Stimulated activated CD8-positive, alpha-beta memory T cell treated with anti-CD3 and anti-CD28 coated beads, Interleukin-15, amount 100 ng/mL, for 48 hours (primary cell): Measurements from ENCODE around the gene ACER1.
"Not testable (repeated sequence)": the region's sequence is repeated elsewhere in the genome, so short reads cannot be mapped to it uniquely, and the experiment has no call there.

ENCODE experiments used
- DNase-seq, 2 donors: peaks; one replicate each; pipeline ENCODE4 v3.0.0-alpha.2; 2020; ENCODE audit warnings: low read depth in 2 of 2

ACER1 gene

DNA sequence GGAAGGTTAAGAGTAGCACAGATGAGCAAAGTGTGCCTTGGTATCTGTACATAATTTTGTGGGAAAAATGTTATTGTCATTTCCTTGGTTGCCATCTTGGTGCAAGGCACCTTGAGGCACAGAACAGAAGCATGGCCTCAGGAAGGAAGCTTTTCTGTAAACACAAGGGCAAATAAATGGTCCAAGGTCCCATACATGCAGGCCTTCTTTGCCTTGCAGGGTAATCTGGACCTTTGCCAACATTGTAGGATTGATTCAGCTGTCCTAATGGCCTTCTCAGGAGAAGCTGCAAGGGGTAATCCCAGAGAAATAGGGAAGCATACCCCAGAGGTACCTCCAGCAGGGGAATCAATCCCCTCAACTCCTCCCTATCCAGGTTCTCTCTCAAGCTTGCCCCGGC is 44.7 kb downstream of the ACER1 start:
- DNase-seq = no peak

DNA sequence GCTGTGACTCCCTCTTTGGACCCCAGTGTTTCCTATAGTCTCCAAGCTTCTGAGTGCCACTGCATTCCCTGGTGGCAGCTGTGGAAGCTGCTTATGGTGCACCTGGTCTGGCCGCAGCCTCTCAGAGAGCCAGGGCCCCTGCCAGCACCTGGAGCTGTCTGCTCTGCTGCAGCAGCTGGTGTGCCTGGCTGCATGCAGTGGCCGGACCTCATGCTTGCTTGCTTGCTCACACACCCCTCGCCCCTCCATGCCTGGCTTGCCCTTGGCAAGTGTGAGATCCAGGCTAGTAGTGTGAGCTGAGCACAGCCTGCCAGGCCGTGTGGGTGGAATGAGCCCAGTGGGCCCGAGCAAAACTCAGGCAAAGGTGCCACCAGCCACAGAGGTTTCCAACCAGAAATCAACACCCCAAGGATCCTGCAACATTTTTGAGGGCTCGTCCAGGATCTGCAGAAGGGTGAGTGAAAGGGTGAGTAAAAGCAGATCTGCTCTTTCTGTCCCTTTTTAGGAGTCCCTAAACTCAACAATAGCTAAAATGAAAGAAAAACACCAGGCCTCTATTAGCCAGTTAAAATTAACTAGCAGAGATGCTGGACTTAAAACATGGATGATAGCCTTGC is 46.0 kb downstream of the ACER1 start:
- DNase-seq = no peak

DNA sequence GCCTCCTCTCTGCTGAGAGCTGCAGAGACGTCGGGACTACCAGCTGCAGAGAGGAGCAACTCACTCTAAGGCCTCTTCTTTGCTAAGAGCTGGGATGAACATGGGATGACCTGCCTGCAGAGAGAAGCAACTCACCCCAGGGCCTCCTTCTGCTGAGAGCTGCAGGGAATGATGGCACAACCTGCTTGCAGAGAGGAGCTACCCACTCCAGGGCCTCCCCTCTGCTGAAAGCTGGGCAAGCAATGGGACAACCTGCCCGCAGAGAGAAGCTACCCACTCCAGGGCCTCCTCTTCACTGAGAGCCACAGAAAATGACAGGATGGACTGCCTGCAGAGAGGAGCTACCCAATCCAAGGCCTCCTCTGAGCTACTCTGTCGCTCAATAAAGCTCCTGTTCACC is 46.7 kb downstream of the ACER1 start:
- DNase-seq = no peak

DNA sequence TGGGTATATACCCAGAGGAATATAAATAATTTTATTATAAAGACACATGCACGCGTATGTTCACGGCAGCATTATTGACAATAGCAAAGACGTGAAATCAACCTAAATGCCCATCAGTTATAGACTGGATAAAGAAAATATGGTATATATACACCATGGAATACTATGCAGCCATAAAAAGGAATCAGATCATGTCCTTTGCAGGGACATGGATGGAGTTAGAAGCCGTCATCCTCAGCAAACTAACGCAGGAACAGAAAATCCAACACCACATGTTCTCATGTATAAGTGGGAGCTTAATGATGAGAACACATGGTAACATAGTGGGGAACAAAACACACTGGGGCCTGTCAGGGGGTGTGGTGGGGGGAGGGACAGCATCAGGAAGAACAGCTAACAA is 51.0 kb downstream of the ACER1 start:
- not testable (repeated sequence) for DNase-seq

DNA sequence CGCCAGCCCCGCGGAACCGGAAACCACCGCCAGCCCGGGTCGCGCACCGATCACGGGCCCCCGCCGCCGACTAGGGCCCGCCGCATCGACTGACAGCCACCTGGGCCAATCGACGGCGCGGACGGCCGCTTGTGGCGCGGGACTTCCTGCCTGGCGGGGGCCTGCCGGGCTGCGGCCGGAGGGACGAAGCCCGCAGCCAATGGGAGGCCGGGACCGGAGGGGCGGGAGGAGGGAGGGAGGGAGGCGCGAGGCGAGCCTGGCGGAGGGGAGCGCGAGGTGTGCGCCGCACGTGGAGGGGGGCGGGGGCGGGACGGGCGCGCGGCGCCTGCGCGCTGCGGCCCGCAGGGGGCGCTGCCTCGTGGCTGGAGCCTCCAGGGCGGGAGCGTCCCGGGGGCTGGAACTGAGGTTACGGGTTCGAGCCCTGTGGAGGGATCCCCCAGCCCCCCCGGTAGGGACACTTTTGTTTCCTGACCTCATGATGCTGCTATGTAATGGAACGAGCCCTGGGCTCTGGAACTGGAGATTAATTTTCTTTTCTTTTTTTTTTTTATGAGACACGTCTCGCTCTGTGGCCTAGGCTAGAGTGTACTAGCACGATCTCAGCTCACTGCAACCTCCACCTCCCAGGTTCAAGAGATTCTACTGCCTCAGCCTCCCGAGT is 53.4 kb downstream of the ACER1 start, which contains the start of gene MLLT1:
Gene MLLT1, minus strand, starts transcription at position 45 of the 661 bp plus-strand sequence. CDS start 191 bp downstream, outside the sequence.
- DNase-seq = peak; percentile 97

DNA sequence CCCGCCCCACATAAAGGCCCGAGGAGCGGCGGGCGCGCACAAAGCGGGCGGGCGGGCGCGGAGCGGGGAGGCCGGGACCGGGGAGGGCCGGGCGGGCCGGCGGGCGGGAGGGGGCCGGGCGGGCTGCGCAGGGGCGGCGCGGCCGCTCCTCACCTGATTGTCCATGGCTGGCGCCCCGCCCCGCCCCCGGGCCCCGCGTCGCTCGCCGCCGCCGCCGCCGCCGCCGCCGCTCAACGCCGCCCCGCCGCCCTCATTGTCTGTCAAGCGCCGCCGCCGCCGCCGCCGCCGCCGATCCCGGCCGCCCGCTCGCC is 53.8 kb downstream of the ACER1 start:
- no peak for DNase-seq

DNA sequence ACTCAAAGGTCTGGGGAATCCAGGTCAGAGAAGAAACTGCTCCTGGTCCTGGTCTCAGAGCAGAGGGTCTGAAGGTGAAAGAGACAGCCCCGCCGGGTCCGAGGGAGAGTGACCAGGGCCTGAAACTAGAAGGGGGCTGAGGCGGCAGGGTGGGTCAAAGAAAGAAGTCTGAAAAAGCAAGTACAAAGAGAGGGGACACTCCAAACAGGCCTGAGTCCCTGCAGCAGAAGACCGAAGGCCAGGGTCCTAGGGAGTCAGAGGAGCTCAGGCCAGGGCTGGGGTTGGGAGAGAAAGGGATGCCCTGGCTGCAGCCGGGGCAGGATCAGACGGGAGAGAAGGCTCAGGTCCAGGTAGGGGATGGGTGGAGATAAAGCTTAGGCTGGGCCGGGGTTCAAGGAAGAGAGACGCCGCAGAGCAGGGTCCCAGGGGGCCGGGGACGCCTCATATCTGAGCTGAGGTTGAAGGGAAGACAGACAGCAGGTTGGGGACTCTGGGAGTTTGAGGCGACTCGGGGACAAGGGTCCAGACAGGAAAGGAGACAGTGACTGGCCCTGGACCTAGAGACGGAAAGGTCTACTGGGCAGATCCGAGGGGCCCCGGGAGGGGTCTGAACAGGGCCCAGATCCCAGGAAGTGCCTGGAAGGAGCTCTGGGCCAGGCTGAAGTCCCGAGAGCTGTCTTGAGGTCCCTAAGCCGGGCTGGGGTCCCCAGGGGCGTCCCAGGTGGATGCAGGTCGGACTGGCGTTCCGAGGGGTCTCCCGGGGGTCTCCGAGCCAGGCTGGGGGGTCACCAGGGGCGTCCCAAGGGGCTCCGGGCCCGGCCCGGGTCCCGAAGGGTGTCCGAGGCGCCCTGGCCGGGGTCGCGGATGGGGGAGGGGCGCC is 54.4 kb downstream of the ACER1 start:
- no peak for DNase-seq

DNA sequence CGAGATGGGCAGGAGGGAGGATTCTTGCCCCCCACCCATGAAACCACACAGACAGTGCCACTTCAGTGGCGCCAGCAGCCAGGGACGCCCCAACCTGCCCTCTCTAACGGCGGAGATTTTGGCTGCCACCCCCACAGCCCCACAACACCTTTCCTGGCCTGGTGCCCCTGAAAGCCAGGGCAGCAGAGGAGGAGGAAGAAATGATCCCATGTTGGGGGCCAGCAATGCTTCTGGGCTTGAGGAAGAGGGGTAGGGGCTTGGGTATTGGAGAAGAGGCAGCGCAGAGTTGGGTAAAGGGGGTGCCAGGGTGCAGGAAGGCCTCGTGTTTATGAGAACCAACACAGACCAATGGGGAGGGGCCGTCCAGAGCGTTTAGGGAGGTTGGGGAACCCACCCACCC is 55.4 kb downstream of the ACER1 start:
- DNase-seq = no peak

DNA sequence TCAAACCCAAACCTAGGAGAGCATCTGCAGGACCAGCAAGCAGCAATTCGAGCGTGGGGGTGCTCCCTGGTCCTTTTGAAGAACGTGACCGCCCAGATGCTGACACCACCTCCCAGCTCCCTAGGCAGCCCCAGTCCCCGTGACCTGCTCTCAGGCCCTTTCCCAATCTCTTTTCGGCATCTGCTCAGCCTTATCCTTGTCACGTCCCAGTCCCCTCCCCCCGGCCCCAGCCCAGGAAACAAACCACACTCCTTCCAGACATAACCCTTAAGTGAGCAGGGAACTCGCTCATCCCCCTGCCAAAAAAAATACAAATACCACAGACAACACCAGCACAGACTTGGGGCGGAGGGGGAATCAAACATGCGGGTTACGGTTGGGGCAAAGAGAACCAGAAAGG is 57.0 kb downstream of the ACER1 start:
- no peak for DNase-seq

DNA sequence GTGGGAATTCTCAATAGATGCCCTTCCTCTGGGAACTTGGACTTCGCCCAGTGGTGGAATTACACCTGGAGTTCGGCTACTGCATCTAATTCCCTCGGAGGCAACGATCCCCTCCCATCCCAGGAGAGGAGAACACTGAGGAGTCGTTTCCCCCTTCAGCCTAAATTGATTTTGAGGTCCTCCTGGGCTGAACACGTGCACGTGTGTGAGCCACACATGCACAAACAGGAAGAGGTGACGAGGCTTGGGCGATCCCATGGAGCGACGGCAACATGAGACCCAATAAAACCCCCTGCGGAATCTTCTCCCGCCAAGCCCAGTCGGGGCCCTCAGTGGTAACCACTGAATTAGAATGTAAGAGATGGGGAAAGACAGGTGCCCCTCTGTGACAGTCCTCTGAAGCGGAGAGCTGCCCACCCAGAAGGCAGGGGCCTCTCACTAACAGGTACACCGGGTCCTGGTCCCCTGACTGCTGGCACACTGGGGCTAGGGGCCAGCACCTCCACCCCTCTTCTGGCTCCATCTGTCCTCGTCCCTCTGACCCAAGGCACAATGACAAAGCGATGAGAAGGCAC is 58.2 kb downstream of the ACER1 start:
- no peak for DNase-seq

DNA sequence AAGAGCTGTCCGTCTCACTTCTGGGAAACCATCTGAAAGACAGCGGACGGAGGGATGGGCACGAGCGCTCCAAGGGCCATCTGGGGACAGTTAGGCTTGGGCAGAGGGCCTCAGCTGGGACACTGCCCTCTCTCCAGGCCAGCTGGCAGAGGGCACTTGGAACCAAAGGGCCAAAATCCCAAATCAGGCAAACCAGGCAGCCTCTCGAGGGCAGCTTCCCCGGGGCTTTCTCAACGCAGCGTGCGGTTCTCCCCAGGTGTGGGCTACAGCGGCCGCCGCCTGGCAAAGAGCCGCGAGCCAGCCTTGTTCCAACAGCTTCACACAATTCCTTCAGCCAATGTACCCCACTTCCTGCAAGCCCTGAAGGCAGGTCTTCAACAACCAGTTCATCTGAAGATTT is 58.7 kb downstream of the ACER1 start:
- DNase-seq = no peak

DNA sequence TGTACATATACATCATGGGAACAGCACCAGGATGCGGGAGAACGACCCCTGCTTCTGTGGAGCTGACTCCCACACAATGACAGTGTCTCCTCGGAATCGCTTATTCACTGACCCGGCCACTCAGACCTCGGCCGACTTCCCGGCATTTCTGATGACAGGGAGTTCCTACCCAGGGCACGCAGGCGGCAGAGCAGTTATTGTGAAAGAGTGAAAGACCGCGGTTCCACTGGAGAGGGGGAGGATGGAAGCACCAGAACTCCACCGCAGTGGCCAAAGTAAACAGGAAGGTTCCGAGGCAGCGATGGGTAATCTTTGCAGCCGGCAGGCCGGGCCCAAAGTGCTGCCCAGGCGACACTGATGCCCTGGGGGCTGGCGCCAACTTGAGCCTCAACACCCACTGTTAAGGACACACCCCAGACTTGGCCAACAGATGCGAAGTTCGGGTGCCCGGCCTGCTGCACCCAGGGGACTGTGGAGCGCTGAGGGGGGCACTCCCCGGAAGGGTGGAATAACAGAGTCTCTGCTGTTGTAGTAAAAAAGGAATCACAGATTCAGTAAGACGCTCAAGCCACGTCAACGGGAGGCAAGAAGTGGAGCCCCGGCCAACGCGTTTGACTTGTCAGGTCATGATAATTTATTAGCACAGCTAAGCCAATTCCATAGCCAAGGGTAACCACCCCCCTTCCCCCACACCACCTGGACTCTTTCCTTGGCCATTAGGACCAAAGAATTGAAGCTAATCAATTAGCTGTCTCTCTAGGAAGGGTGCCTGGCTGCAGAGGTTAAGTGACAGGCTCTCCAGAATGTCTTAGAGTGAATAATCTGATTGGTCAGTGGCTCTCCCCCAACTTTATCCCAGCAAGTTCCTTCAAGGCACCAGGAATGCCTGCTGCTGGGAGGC is 59.5 kb downstream of the ACER1 start:
- DNase-seq = no peak

DNA sequence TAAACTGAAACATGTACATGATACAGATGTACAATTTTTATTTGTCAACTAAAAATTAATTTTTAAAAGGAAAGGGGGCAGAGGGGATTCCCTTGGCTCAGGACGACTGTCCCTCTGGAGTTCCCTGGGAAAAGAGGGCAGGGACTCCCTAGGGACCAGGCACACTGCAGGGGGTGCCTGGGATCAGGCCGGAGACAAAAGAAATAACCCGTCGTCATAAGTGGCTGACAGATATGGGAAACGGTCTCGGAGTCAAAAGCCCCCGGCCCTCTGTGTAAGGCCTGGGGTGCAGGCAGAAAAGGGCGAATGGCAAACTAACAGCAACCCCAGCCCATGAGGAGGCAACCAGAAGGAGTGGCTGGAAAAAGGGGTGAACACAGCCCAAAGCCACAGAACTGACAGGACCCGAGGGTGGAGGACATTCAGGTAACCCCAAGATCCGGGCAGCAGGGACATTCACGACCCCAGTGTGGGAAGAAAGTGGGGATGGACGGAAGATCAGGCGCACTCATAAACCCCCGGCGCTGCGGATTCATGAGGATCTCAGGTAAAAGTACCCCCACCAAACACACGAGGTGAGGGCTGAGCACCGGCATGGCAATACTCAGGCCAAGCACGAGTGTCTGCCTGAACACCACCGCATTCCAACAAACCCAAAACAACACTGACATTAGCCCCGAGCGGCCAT is 60.4 kb downstream of the ACER1 start:
- no peak for DNase-seq

DNA sequence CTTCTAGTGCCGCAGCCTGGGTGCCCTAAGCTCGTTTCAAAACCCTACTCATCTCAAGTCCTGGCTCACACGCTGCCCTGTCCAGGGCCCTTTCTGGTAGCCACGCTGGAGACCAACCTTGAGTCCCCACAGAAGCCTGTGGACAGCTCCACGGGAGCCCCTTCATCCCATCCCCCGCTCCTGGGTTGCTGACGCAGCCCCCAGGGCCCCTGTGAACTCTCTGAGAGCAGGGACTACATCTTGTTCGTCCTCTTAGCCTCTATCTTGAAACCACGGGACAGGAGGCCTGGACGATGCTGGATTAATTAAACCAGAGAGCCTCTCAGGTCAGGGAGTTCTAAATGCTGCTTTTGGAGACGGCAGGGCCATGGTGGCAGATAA is 61.0 kb downstream of the ACER1 start:
- no peak for DNase-seq

DNA sequence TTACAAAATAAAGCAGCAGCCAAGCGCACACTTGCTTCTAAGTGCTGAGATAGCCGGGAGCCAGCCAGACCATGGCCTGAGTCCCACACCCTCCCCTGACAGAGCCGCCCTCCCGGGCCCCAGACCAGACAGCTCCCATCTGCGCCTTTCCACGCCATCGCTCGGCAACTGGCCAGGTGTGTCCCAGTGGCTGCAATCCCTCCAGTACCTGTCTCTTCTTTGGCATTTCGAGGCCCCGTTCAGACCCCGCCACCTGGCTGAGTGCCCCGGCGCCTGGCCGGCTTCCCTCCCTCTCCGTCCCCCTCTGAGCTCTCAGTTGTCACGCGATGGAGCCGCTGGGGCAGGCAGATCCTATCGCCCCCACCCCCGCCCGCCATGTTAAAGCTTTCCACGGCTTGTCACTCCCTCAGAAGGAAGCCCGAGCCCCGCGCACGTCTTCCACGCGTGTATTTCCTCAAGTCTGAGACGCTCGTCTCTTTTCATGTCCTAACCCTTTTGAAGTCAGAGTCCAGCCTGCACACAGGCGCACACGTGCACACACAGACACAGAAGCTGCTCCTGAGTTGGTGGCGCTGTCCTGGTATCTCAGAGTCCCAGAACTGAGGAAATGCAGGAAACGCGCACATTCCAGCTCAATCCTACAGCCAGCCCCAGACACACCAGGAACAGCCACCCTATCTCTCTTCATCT is 61.5 kb downstream of the ACER1 start:
- DNase-seq = no peak

DNA sequence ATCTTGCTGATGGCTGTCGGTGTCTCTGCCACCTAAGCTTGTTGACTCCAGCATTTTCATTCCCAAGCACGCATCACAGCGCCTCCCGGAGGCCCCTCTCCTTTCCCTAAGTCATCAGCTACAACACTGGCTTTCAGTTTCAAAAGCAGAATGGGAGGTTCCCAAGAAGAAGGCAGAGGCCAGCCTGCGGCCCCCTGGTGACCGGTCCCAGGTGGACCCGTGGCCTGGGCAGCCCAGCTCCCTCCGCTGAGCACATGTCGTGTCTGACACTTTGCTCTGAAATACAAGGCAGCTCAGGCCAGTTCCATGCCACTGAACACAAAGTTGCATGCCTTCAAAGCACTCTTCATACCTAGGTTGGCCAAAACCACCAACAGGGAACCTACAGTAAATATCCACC is 62.2 kb downstream of the ACER1 start:
- DNase-seq = no peak

DNA sequence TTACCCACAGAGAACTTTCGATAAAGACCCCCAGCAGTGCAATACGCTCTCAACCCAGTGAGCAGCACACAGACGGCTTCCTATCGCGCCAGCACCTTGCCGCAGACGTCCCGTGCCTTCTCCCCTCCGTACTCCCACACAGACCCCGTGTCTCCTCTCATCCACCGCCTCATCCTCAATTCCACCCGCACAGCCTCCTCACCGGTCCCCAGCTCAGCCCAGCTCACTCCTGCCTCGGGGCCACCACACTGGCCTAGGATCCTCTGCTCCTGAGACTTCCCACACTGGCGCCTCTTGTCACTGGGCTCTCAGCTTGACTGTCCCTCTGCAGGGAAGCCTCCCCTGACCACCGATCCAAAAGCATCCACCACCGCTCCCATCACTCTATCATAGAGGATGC is 62.6 kb downstream of the ACER1 start:
- no peak for DNase-seq

DNA sequence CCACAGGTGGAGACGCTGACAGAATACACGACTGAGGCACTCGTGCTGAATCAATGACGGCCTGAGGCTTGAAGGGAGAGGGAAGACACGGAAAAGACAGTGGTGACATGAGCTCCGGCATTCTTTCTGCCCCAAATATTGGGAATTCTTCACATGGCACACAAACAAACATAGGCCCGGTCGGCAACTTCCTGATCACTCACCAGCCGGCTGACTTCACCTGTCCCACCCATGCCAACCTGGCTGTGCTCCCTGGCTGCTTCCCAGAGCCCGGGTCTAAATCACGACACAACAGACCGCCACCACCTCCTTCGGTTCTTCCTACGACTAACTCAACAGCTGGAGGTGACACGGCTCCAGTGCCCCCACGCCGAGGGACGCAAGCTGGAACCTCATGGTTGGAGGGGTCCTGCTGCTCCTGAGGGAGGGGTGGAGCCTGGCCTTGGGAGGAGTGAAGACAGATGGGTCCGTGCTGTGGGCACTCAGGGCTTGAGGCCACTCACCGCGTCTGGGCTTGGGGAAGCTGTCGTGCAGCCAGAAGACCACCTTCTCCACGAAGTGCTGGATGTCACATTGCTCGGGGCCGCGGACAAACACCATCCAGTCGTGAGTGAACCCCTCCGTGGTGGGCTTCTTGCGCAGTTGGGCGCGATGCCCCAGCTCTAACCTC is 63.2 kb downstream of the ACER1 start:
- no peak for DNase-seq

DNA sequence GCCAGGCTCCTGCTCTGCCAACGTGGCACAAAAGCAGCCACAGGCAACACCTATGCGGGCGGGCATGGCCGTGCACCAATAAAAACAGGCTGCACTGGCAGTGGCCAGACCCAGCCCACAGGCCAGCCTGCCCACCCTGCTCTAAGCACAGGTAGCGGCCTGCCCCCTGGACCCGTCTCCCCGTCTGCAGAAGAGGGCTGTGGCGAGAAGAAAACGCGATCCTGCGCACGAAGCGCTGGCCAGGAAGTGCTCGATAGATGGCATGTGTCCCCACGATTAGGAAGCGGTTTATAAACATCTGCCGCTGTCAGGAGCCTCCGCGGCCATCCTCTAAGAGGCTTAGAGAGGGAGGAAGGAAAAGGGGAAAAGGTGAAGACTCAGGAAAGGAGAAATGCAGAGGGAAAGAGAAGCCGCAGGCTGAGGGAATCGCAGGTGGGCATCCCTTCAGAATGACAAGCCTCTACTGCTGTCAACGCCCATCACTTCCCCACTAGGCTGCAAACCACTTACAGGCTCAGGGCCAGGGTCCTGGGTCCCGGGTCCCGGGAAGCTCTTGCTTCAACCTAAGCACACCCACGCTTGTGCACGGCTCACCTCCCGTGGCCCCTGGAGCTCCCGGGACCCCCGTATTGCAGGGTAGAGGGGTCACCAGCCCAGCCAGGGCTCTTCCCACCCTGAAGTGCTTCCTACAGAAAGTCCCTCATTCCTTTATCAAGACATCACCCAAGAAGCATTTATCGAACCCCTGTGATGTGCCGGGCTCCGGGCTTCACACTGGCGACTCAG is 64.1 kb downstream of the ACER1 start:
- no peak for DNase-seq
